ENCODE data around the gene CBX5.

Gene CBX5

DNA sequence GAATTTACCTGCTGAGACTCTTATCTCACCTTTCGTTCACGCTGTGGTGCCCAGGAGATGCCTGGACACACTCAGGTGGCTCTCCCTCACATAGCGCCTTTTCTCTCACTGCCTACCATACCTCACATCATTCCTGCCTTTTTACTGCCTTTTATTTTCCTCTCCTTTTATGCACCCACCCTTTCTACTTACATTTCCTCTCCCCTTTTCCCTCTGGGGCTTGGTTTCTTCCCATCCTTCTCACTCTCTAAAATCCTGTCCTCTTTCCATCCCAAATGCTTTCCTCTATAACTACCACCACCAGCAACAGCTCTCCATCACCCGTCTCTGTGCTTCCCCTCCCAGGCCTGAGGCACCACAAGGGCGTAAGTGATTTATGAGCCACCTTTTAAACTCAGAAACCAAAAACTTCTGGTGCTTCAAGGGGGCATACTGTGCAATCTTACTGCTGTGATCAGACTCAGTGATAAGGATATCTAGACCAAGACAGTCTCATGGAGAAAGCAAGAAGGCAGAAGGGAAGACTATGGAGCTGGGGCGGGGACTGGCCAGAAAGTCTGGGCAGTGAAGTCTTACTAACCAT, 58.4 kb downstream of the CBX5 start:
- no peak for DNase-seq

GRCh38 chr12:54220567-54220966, 59.4 kb downstream of the CBX5 start:
- no peak for DNase-seq

DNA sequence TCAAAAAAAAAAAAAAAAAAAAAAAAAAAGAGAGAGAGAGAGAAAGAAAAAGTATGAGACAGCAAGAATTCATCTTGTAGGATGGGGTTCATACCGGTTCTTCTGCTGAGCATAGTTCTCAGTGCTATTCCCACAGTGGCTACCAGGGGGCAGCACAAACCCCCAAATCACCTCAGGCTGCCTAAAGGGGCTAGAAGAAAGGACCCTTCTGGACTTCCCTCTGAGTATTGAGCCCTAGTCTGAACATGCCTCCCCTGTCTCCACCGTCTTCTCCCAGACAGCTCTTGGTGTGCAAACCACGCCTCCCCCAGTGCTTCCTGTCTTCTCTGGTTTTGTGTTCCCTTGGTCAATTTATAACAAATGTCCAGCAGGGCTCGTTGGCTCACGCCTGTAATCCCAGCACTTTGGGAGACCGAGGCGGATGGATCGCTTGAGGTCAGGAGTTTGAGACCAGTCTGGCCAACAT, 59.8 kb downstream of the CBX5 start:
- DNase-seq = peak; percentile 41 to 57

DNA sequence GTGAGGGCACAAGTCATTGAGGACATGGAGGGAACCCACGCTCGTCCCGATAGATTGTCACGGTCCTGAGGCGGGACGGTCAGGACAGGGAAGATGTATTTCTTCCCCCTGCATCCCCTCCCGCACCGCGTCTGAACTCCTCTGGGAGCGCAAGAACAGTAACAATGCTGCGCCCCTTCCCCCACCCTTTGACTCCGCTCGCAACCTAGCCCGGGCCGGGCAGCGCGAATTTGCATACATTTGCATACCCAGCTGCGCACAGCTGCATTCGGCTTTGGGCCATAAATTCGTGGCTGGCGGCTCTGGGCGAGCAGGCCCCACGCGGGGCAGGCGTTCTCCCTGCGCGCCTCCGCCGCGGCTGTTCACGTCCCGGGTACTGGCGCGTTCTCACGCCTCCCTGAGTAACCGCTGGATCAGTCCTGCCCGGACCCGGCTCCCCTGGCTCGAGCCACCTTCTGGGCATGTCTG, 62.1 kb downstream of the CBX5 start:
- no peak for DNase-seq

DNA sequence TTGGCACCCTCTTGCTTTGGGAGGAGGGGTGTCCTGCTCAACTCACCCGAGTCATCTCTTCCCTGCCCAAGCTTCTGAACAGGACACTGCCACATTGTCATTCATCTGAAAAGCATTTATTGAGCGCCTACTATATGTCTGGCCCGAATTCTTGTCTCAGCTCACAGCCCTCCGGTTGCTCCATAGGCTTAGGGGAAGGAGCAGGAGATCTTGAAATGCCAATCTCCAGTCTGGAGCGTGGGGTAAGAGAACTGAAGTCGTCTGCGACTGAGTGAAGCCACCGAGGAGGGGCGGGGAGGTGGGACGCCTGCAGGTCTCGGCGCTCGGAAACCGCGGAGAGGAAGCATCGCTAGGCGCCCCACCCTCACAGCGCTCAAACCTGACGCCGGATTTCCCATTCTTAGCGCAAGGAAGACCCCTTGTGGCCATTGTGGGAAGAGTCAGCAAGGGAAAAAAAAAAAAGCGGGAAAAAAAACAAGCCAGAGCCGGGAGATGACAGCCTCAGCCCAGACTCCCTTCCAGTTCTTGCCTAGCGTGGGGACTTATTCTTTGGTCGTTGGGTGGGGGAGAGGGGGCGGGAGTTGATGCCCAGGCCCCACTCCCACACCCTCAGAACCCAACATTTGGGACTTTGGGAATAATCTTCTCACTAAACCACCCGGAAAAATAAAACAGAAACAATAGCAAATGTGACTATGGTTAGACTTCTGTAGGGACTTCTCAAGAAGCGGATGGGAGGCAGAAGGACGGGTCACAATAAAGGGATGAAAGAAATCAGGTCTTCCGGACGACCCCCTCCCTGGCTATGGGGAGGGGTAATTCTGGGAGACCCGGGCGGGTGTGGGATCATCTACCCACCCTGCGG, 62.9 kb downstream of the CBX5 start:
- DNase-seq = peak; percentile 85 to 88

- DNase-seq = no peak
Observed at GRCh38 chr12:54215989-54216796, 63.7 kb downstream of the CBX5 start.

DNA sequence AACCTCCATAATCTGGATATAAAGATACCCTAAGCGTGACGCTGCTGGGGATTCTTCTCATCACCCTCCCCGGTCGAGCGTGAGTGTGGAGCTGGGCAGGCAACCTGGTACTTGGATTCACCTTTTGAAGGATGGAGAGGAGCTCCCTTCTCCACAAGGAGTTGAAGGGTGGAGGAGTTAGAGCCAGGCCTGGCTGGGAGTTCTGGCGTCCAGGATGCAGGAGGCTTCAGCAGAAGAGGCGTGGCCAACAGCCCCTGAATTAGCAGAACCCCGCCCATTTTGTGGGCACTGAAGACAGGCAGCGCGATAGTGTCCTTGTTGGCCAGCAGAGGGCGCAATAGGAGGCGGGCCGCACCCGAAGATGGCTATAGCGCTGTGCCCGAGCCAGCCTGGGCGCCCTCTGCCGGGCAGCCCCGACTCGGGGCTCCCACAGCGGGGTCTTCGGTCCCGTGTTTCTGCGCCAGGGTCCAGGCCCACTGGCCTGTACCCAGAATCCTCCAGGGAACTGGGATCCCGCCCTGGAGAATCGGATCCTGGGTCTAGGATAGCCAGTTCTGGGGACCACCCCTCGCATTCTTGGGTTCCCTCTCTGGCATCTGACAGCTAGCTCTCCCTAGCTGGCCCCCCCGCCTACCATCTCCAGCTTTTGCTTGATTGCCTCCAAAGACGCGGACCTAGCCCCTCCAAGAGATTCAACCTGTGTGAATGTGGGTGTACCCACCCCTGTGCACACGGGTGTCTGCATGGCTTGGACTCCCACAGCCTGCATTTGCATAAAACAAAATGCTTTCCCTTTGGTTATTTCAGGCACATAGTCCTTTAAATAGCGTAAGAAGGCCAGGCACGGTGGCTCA, 65.1 kb downstream of the CBX5 start:
- DNase-seq = peak; percentile 85 to 88

DNA sequence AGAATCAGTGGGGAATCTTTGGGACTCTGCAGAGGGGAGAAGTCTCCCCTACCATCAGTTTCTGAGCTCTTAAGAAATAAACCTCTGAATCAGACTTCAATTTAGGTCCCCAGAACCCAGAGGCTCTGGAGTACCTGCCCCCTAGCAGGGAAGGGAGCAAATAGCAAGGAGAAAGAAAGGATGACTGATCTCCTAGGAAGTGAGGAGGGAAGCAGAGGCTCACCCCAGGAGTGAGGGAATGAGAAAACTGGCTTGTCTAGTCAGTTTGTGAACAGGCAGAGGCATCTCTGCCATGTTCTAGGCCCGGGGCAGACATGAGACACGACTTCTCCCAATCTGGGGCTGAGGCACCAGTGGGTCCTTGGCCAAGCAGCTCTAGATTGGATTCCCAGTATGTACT, 66.8 kb downstream of the CBX5 start:
- no peak for DNase-seq

DNA sequence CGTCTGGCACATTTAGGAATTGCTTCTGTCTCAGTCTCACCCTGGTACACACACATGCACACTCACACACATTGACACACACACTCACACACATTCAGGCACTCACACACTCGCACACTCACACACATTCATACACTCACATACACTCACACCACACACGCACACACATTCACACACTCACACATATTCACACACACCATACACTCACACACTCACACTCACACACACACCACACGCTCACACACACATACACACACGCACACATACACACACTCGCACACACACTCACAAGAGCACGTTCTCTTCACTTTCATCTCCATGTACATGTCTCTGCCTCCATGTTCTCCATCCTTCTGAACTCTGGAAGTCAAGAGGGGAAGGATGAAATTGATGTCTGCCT, 68.0 kb downstream of the CBX5 start:
- DNase-seq = no peak

DNA sequence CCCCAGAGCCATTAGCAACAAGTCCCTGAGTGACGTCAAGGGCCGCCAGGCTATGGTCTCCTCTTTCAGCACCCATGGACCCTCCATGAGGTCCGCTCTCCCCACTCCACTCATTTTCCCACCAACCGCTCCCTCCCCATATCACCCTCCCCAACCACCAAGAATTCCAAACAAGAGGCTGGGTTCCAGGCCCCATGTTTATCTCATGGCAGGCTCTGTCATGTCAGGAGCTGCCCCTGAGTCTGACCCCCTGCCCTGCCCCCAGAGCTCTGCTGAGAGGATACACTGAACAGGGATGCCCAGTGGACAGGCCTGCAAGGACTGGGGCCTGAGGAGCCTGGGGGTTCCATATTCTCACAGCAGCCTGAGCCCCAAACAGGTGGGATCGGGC, 69.5 kb downstream of the CBX5 start:
- no peak for DNase-seq

GRCh38 chr12:54208591-54208990, 71.3 kb downstream of the CBX5 start:
- DNase-seq = no peak

GRCh38 chr12:54207539-54208294, 72.2 kb downstream of the CBX5 start:
- DNase-seq = peak; percentile 58 to 60

DNA sequence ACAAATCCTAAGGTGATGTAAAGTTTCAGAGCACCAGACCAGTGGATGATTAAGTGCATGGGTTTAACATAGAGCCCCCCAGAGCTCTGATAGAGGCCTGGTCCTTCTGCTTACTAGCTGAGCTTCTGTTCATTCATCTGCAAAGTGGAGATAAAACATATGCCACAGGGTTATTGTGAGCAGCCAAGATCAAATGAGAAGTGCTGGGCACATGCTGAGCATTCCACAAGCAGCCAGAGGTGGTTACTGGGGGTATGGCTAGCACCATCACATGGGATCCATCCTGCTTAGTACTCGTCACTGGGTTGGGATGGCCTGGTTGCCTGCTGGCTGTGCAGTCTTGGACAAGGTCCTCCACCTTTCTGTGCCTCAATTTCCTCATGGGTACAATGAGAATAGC, 73.1 kb downstream of the CBX5 start:
- DNase-seq = no peak

DNA sequence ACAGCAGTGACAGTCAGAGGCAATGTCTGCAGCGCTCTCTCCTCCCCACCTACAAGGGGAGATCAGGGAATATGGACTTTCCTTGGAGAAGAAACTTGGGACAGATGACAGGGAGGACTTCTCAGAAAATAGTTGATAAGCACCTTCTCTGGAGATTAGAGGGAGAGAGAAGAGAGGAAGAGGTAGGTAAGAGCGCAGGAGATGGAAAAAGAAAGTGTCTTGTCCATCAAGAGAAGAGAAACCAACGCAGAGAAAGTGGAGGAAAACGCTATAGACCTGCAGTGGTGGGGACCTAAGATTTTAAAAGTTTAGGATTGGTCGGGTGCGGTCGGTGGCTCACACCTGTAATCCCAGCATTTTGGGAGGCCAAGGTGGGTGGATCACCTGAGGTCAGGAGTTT, 75.6 kb downstream of the CBX5 start:
- DNase-seq = no peak

- peak; percentile 32 to 37 for DNase-seq
Observed at GRCh38 chr12:54201001-54201794, 78.7 kb downstream of the CBX5 start.

DNA sequence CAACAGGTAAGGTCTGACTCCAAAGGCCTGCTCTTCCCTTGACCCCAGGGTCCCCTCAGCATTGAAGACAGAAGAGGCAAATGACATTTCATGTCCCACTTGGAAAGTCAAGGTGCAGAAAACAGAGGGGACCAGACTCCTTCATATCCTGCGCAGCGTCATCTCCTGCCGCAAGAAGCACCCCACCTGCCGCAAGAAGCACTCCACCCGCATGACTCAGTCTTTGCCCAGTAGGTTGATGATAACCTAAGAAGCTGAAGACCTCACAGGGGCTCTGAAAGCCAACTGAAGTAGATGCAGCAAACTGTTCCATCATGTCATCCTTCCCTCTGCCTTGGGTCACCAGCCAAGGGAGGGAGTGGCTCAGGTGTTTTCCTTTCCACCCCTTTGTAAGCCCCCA, 79.5 kb downstream of the CBX5 start:
- DNase-seq = no peak

GRCh38 chr12:54199917-54200316, 80.0 kb downstream of the CBX5 start:
- DNase-seq = no peak

DNA sequence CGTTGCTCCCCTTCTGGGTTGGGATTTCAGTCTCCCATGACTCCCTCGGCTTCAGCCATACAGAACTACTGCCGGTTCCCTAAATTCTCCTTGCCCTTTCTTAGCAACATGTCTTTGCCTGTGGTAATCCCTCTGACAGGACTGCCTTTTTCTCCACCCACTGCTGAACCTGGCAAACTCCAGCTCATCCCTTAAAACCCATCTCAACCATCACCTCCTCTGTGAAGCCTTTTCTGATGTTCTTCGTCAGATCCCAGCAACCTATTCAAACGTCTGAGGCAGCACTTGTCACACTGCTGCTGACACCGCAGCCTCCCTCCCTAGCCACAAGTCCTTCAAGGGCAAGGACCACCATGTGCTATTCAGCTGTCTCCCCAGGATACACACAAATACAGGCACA, 80.9 kb downstream of the CBX5 start:
- no peak for DNase-seq

DNA sequence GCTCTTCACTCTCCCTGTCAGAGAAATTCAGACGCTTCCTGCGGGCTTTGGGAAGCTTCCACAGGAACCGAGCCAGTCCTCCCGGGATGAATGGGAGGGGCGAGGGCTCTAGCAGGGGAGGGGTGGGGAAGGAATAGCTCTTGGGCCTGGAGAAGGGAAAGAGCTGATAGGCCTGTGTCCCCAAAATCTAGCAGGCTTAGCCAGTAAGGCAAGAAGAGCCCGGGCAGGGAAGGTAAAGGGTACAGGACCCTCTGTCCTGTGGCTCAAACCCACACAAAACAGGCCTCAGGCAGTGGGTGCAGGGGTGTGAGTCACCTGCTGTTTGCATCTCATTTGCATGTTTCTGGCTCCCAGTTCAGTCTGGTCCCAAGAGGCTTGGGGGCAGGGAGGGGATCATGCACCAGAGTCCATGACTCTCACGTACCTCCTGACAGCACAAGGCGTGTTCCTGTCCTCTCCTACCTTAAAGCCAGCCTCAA, 82.5 kb downstream of the CBX5 start:
- no peak for DNase-seq

DNA sequence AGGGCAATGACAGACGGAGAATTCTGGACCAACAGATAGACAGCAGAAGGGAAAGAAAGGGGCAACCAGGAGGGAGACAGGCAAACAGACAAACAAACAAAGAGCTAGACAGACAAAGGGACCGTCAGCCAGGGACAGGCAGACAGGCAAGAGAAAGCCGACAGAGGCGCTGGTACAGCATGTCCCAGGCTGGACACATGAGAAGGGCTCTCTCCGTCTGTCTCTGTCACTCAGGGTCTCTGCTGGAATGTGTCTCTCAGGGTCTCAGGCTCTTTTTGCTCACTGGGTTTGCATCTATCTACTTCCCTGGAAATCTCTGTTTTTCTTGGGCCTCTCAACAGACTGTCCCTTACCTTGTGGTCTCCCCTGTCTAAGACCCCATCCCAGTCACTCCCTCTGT, 82.9 kb downstream of the CBX5 start:
- DNase-seq = no peak

- DNase-seq = no peak
Observed at GRCh38 chr12:54196396-54196795, 83.5 kb downstream of the CBX5 start.
